H1 (cell line): ENCODE data around the gene RPP14. TPM values are rescaled to one million over a fixed set of nuclear protein-coding genes. Genes with fewer than 3 reads are reported as not detected.

Source experiments
- CTCF ChIA-PET: fragments of 300-600 bp; sonication (Branson Sonifier 250); formaldehyde crosslinking; loops from one replicate; lab custom pipeline; 2021; ENCODE audit not compliant: partially characterized antibody; lab: Charles Lee
- POLR2A ChIA-PET: fragments of 300-600 bp; sonication (Branson Sonifier 250); formaldehyde crosslinking; loops from one replicate; lab custom pipeline; 2021; ENCODE audit warnings: inconsistent platforms; ENCODE audit not compliant: partially characterized antibody; lab: Charles Lee
- DNase-seq, 2 experiments: peaks; one replicate each; pipeline versions ENCODE4 v3.0.0 to v3.0.0-alpha.2; 2010 to 2022; ENCODE audit warnings: low spot score in 2 of 2, low read depth in 1 of 2, mixed read lengths in 1 of 2
- FAIRE-seq: peaks from 2 replicates; lab custom pipeline; 2011; peaks lifted over from hg19 to GRCh38; lab: Jason Lieb, UNC
- H2AFZ ChIP-seq: 2 replicates; pipeline ENCODE4 v1.8.1; 2012; ENCODE audit warnings: low read length, inconsistent platforms
- H2AK5ac ChIP-seq: 2 replicates; pipeline ENCODE4 v1.6.1; 2013; ENCODE audit warnings: low read depth, low read length
- H2BK120ac ChIP-seq: replicated peaks from 2 replicates; pipeline ENCODE3; 2013; ENCODE audit warnings: low read depth, low read length, inconsistent platforms
- H2BK12ac ChIP-seq: 2 replicates; pipeline ENCODE4 v1.6.1; 2013; ENCODE audit warnings: low read depth, low read length
- H2BK15ac ChIP-seq: 2 replicates; pipeline ENCODE4 v1.6.1; 2013; ENCODE audit warnings: low read length
- H2BK20ac ChIP-seq: 2 replicates; pipeline ENCODE4 v1.6.1; 2013; ENCODE audit warnings: low read length
- H2BK5ac ChIP-seq: 2 replicates; pipeline ENCODE4 v1.6.1; 2013; ENCODE audit warnings: low read depth, low read length
- H3K14ac ChIP-seq: 2 replicates; pipeline ENCODE4 v1.6.1; 2013; ENCODE audit warnings: inconsistent platforms; ENCODE audit not compliant: insufficient read length
- H3K18ac ChIP-seq: 2 replicates; pipeline ENCODE4 v1.6.1; 2013; ENCODE audit warnings: low read length; ENCODE audit errors: extremely low read depth
- H3K23ac ChIP-seq: 2 replicates; pipeline ENCODE4 v1.6.1; 2013; ENCODE audit warnings: inconsistent platforms; ENCODE audit not compliant: insufficient read length
- H3K23me2 ChIP-seq: 2 replicates; pipeline ENCODE4 v1.6.1; 2013; ENCODE audit warnings: low read depth, low read length
- H3K27ac ChIP-seq: 2 replicates; pipeline ENCODE4 v1.6.1; 2011; ENCODE audit warnings: low read depth, low read length, inconsistent platforms
- H3K27me3 ChIP-seq, 4 experiments: replicated peaks in 1 of 4; 1 replicate in 1 of 4; 2 replicates in 3 of 4; pipeline versions ENCODE4 v1.6.1 to v1.8.1; 2011 to 2013; ENCODE audit warnings: low read length in 3 of 4, mild to moderate bottlenecking in 3 of 4, inconsistent platforms in 2 of 4, mixed read lengths in 2 of 4, moderate library complexity in 1 of 4; ENCODE audit not compliant: control insufficient read depth in 3 of 4, insufficient read depth in 3 of 4; ENCODE audit errors: extremely low read depth in 1 of 4
- H3K36me3 ChIP-seq, 4 experiments: 2 replicates each; pipeline versions ENCODE4 v1.6.1 to v1.8.1; 2011 to 2013; ENCODE audit warnings: mild to moderate bottlenecking in 4 of 4, low read length in 3 of 4, moderate library complexity in 2 of 4, control low read depth in 1 of 4, inconsistent platforms in 1 of 4; ENCODE audit not compliant: insufficient read depth in 4 of 4, control insufficient read depth in 2 of 4
- H3K4ac ChIP-seq: replicated peaks from 2 replicates; pipeline ENCODE3; 2013; ENCODE audit warnings: low read length, low read depth, mixed read lengths, inconsistent platforms; ENCODE audit not compliant: insufficient read length
- H3K4me1 ChIP-seq, 4 experiments: replicated peaks in 1 of 4; 1 replicate in 1 of 4; 2 replicates in 3 of 4; pipeline versions ENCODE4 v1.6.1 to v1.8.1; 2011 to 2013; ENCODE audit warnings: low read length in 3 of 4, inconsistent platforms in 2 of 4, mixed read lengths in 1 of 4; ENCODE audit not compliant: insufficient read depth in 4 of 4, control insufficient read depth in 3 of 4
- H3K4me2 ChIP-seq, 2 experiments: 2 replicates each; pipeline versions ENCODE4 v1.6.1 to v1.8.1; 2011 to 2013; ENCODE audit warnings: low read depth in 2 of 2, low read length in 2 of 2, control low read depth in 1 of 2, inconsistent platforms in 1 of 2, mild to moderate bottlenecking in 1 of 2; ENCODE audit not compliant: insufficient read depth in 1 of 2
- H3K4me3 ChIP-seq, 4 experiments: fragments of 200-600, 300-600 bp in 1 of 4; sonication (generic), shearing (Covaris generic), sonication (Bioruptor Twin) in 1 of 4; 2 replicates each; pipeline versions ENCODE4 v1.5.1 to v1.8.1; 2011 to 2016; ENCODE audit warnings: low read length in 4 of 4, low read depth in 3 of 4, control low read depth in 2 of 4, inconsistent platforms in 2 of 4, mild to moderate bottlenecking in 2 of 4, mixed read lengths in 1 of 4, moderate library complexity in 1 of 4; ENCODE audit not compliant: insufficient read depth in 2 of 4; ENCODE audit errors: extremely low read depth in 1 of 4
- H3K56ac ChIP-seq: replicated peaks from 2 replicates; pipeline ENCODE3; 2013; ENCODE audit warnings: low read depth, mild to moderate bottlenecking, mixed read lengths, low read length, inconsistent platforms; ENCODE audit not compliant: insufficient read length
- H3K79me1 ChIP-seq: 2 replicates; pipeline ENCODE4 v1.6.1; 2013; ENCODE audit warnings: low read depth, low read length, control low read depth
- H3K79me2 ChIP-seq, 2 experiments: 2 replicates each; pipeline versions ENCODE4 v1.6.1 to v1.8.1; 2012 to 2013; ENCODE audit warnings: low read length in 2 of 2, mild to moderate bottlenecking in 2 of 2, inconsistent platforms in 1 of 2; ENCODE audit not compliant: insufficient read depth in 2 of 2, control insufficient read depth in 1 of 2
- H3K9ac ChIP-seq, 4 experiments: replicated peaks in 1 of 4; 1 replicate in 1 of 4; 2 replicates in 3 of 4; pipeline versions ENCODE4 v1.6.1 to v1.8.1; 2011 to 2013; ENCODE audit warnings: low read depth in 3 of 4, low read length in 3 of 4, control low read depth in 2 of 4, mild to moderate bottlenecking in 2 of 4, moderate library complexity in 2 of 4, inconsistent platforms in 1 of 4; ENCODE audit errors: extremely low read depth in 1 of 4
- H3K9me3 ChIP-seq, 2 experiments: 2 replicates each; pipeline versions ENCODE4 v1.6.1 to v1.8.1; 2012 to 2013; ENCODE audit warnings: mild to moderate bottlenecking in 2 of 2, moderate library complexity in 2 of 2, control low read depth in 1 of 2, inconsistent platforms in 1 of 2, low read depth in 1 of 2, low read length in 1 of 2, mixed read lengths in 1 of 2; ENCODE audit not compliant: insufficient read depth in 2 of 2
- H4K20me1 ChIP-seq, 2 experiments: replicated peaks in 1 of 2; 2 replicates each; pipeline versions ENCODE3 to v1.8.1; 2011 to 2013; ENCODE audit warnings: inconsistent platforms in 2 of 2, low read length in 2 of 2, mild to moderate bottlenecking in 1 of 2; ENCODE audit not compliant: insufficient read depth in 2 of 2, control insufficient read depth in 1 of 2
- H4K5ac ChIP-seq: 2 replicates; pipeline ENCODE4 v1.6.1; 2013; ENCODE audit warnings: low read length, low read depth, mixed read lengths, inconsistent platforms; ENCODE audit not compliant: insufficient read length
- H4K8ac ChIP-seq: 2 replicates; pipeline ENCODE4 v1.8.0; 2013; ENCODE audit warnings: mild to moderate bottlenecking, moderate library complexity, low read length, inconsistent platforms; ENCODE audit not compliant: insufficient read depth; ENCODE audit errors: extremely low read depth
- H4K91ac ChIP-seq: replicated peaks from 2 replicates; pipeline ENCODE3; 2013; ENCODE audit warnings: low read length, mixed read lengths, inconsistent platforms; ENCODE audit not compliant: insufficient read length
- ASH2L ChIP-seq: fragments of 200-600, 300-600 bp; sonication (generic); IDR thresholded peaks from one replicate; pipeline ENCODE4 v1.7.1; 2017; ENCODE audit warnings: low read length
- FOSL1 ChIP-seq: IDR thresholded peaks from 2 replicates; pipeline ENCODE4 v1.6.1; 2011; ENCODE audit warnings: mild to moderate bottlenecking, low read depth, low read length, moderate library complexity; ENCODE audit not compliant: insufficient read depth
- GTF2F1 ChIP-seq: IDR thresholded peaks from 2 replicates; pipeline ENCODE4 v1.6.1; 2012; ENCODE audit warnings: low read depth, low read length, improper control_type of control experiment, borderline replicate concordance
- TEAD4 ChIP-seq: IDR thresholded peaks from 2 replicates; pipeline ENCODE4 v1.6.1; 2012; ENCODE audit warnings: low read depth, low read length, inconsistent platforms, mixed read lengths
- WGBS, 2 experiments: shearing (Covaris generic) in 1 of 2; methylation state at CpG; one replicate each; pipeline versions ENCODE4 v1.1.6 to v1.1.7; 2013 to 2015; ENCODE audit warnings: low lambda C conversion rate in 2 of 2, mixed read lengths in 2 of 2, inconsistent platforms in 1 of 2, low coverage in 1 of 2, missing lambda C conversion rate in 1 of 2; ENCODE audit not compliant: insufficient replicate concordance in 2 of 2, insufficient coverage in 1 of 2, insufficient read length in 1 of 2; ENCODE audit errors: extremely low coverage in 1 of 2, missing lambda C conversion rate in 1 of 2; 5-methylcytosine and 5-hydroxymethylcytosine counted together
- polyA plus RNA-seq, 7 experiments: library from polyadenylated mRNA; depleted of rRNA in 3 of 7; stranded (reverse) in 5 of 7; unstranded in 2 of 7; fragments of >200 nt in 5 of 7; fragments of 200-250 nt in 2 of 7; gene quantifications; 1 replicate in 5 of 7; 2 replicates in 1 of 7; 4 replicates in 1 of 7; pipeline versions ENCODE4 v1.2.1 to v1.2.3, GENCODE V29; 2011 to 2013; ENCODE audit warnings: missing spikeins in 2 of 7, mixed read lengths in 2 of 7
- total RNA-seq: library from RNA; stranded (reverse); fragmentation: NEBNext Ultra II Directional; extraction: Animal tissue kit (Norgen Biotek cat#: 25700); gene quantifications from 2 replicates; pipeline ENCODE4 v1.2.1, GENCODE V29; 2021
- TF ChIP-seq, protein P1 (sequence below): IDR thresholded peaks from 2 replicates; pipeline ENCODE4 v1.6.1; 2012; ENCODE audit warnings: inconsistent platforms

RPP14 gene
- total and polyA plus RNA-seq, 2 of the 8 experiments (the other 6 are each of a cell fraction or from before 2014, with no cell fraction given), result 11.7 to 23.4 TPM

DNA sequence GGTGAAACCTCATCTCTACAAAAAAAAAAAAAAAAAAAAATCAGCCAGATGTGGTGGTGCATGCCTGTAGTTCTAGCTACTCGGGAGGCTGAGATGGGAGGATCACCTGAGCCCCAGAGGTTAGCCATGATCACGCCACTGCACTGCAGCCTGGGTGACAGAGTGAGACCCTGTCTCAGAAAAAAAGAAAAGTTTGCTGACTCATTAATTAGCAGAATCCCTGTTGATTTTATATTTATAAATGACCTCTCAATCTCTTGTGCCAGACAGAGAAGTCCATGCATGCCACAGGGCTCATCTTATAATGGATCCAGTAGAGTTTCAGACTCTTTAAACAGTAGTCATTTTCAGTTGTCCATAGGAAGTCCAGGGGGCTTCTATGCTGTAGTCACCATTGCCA lies 35.6 kb upstream of the RPP14 start:
- Histone ChIP-seq H2BK15ac (no peak overlapping the region), H3K56ac (no peak overlapping the region), H4K5ac (no peak overlapping the region), H3K14ac (no peak overlapping the region), H4K8ac (no peak overlapping the region), H3K18ac (no peak overlapping the region), H4K20me1 (no peaks in the 10 kb centered on the region), H2AFZ (no peak overlapping the region), H3K27me3 (no peaks in the 10 kb centered on the region), H3K4me2 (no peak overlapping the region), H2BK12ac (no peak overlapping the region), H2BK20ac (no peak overlapping the region), H3K23me2 (peaks cover 4% of the 10 kb centered on the region; the same call in 1 of the 2 replicates), H3K79me1 (no peaks in the 10 kb centered on the region), H3K27ac (no peak overlapping the region), H3K23ac (no peak overlapping the region), H2BK5ac (no peak overlapping the region), H3K9ac (no peak overlapping the region), H3K79me2 (no peaks in the 10 kb centered on the region), H3K4me1 (no peaks in the 10 kb centered on the region), H3K4me3 (no peak overlapping the region), H2BK120ac (no peak overlapping the region), H2AK5ac (no peak overlapping the region), H3K36me3 (no peaks in the 10 kb centered on the region), H3K9me3 (no peaks in the 10 kb centered on the region), H3K4ac (no peak overlapping the region), H4K91ac (no peak overlapping the region)
- ChIA-PET CTCF (interaction anchor here (1.0 to 2.7 kb wide), 5 partner anchors 11 to 103 kb away, joined by 3 to 7 read pairs (median 4); partner anchors contain the start of gene ABHD6), POLR2A (no interaction called here)
- DNase-seq (no peak), FAIRE-seq (no peak)
- WGBS, 2 experiments, result 85% methylated on average over 2 of the region's 2 CpGs; no CpG with 5 or more reads in 1 of the 2 experiments
- TF ChIP-seq, protein P1, sequence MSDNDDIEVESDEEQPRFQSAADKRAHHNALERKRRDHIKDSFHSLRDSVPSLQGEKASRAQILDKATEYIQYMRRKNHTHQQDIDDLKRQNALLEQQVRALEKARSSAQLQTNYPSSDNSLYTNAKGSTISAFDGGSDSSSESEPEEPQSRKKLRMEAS, result no peak
- no peak for TF ChIP-seq GTF2F1
- TF ChIP-seq TEAD4, result no peak
- no peak for TF ChIP-seq ASH2L
- TF ChIP-seq FOSL1, result no peak
